ENCODE data around the gene MEX3D. TPM values are rescaled to one million over a fixed set of nuclear protein-coding genes. Genes with fewer than 3 reads are reported as not detected.
A peak's percentile ranks its signal among the peaks of the same experiment; 100 is the strongest.

Gene MEX3D
- total and polyA plus RNA-seq, 2 donors (not counting 1 experiment from before 2014, with no cell fraction given), result 0.73 to 3.0 TPM

- Histone ChIP-seq H3K4me3 (ENCODE audit: control extremely low read depth in 1 of 5, extremely low read depth in 1 of 5, insufficient read depth in 1 of 5, low read depth in 2 of 5, low read length in 4 of 5) (no peak overlapping the region), H3K4me2 (replicated peaks; ENCODE audit: low read depth, low read length, poor library complexity, severe bottlenecking) (peak overlapping the region; percentile 26), H2AFZ (ENCODE audit: insufficient read depth, low read depth, low read length, poor library complexity, severe bottlenecking) (no peak overlapping the region), H3K9ac (ENCODE audit: low read length) (no peak overlapping the region), H3K27ac (ENCODE audit: low read length in 2 of 2) (peak overlapping the region in 1 of 2 donors; percentile 2), H3K27me3 (replicated peaks in 1 of 4; ENCODE audit: control extremely low read depth in 1 of 4, control insufficient read depth in 3 of 4, insufficient read depth in 4 of 4, low read length in 3 of 4) (no peaks in the 10 kb centered on the region), H3K4me1 (ENCODE audit: control insufficient read depth in 2 of 2, insufficient read depth in 2 of 2, low read length in 2 of 2) (peaks cover 19 to 39% of the 10 kb centered on the region in 2 donors), H3K79me2 (ENCODE audit: control insufficient read depth, insufficient read depth, low read length) (peaks cover 32% of the 10 kb centered on the region), H4K20me1 (ENCODE audit: control insufficient read depth, insufficient read depth, low read length, poor library complexity, severe bottlenecking) (peaks cover 99% of the 10 kb centered on the region), H3K36me3 (replicated peaks in 1 of 2; ENCODE audit: control extremely low read depth in 1 of 2, control insufficient read depth in 1 of 2, extremely low read depth in 1 of 2, insufficient read depth in 2 of 2, low read length in 1 of 2) (peaks cover 0 to 82% of the 10 kb centered on the region in 2 experiments), H3K9me3 (ENCODE audit: control extremely low read depth in 1 of 3, control insufficient read depth in 2 of 3, insufficient read depth in 1 of 3, low read length in 2 of 3) (no peaks in the 10 kb centered on the region)
- POLR2A ChIA-PET, result no interaction called here
- TF ChIP-seq CTCF (IDR thresholded peaks at IDR 0.05) (no peak), EZH2 (IDR thresholded peaks at IDR 0.05; ENCODE audit: borderline replicate concordance, insufficient read depth, low read depth, low read length, poor library complexity, severe bottlenecking) (no peak)
- Mint-ChIP-seq H3K4me3 (no peak overlapping the region), H3K4me1 (peaks cover 28% of the 10 kb centered on the region), H3K9me3 (ENCODE audit: insufficient read depth) (no peaks in the 10 kb centered on the region), H3K27ac (peak overlapping the region; percentile 84), H3K27me3 (no peaks in the 10 kb centered on the region)
- DNase-seq (no peak), ATAC-seq (ENCODE audit: low read depth) (no peak)
- WGBS (ENCODE audit: insufficient coverage), result 100% methylated on average over 3 of the region's 8 CpGs
- intact Hi-C loops (cut with micrococcal nuclease), result no loop called here
- CTCF ChIA-PET, result interaction anchor here (0.6 to 3.7 kb wide), 9 partner anchors 11 to 664 kb away, joined by 3 to 12 read pairs (median 3); no protein-coding TSS in a partner anchor
Measured at GRCh38 chr19:1616396-1616795, 48.3 kb upstream of the MEX3D start.

- ChIA-PET CTCF (interaction anchor here (1.2 kb wide), 1 partner anchor 210 kb away, joined by 3 read pairs; no protein-coding TSS in a partner anchor), POLR2A (no interaction called here)
- no peak for ATAC-seq (ENCODE audit: low read depth)
- no peak overlapping the region for H3K9ac ChIP-seq (ENCODE audit: low read length)
- peaks cover 22% of the 10 kb centered on the region for H3K79me2 ChIP-seq (ENCODE audit: control insufficient read depth, insufficient read depth, low read length)
- Mint-ChIP-seq H3K4me1 (peaks cover 30% of the 10 kb centered on the region), H3K9me3 (ENCODE audit: insufficient read depth) (no peaks in the 10 kb centered on the region), H3K27me3 (no peaks in the 10 kb centered on the region), H3K4me3 (no peak overlapping the region), H3K27ac (peak overlapping the region; percentile 15)
- H3K4me3 ChIP-seq (ENCODE audit: control extremely low read depth in 1 of 5, extremely low read depth in 1 of 5, insufficient read depth in 1 of 5, low read depth in 2 of 5, low read length in 4 of 5), result no peak overlapping the region
- H4K20me1 ChIP-seq (ENCODE audit: control insufficient read depth, insufficient read depth, low read length, poor library complexity, severe bottlenecking), result peaks cover 99% of the 10 kb centered on the region
- intact Hi-C loops (cut with micrococcal nuclease), result no loop called here
- H3K4me2 ChIP-seq (replicated peaks; ENCODE audit: low read depth, low read length, poor library complexity, severe bottlenecking), result no peak overlapping the region
- TF ChIP-seq CTCF (IDR thresholded peaks at IDR 0.05) (no peak), EZH2 (IDR thresholded peaks at IDR 0.05; ENCODE audit: borderline replicate concordance, insufficient read depth, low read depth, low read length, poor library complexity, severe bottlenecking) (no peak)
- H3K27ac ChIP-seq (ENCODE audit: low read length in 2 of 2), result no peak overlapping the region
- no peak for DNase-seq
- peaks cover 19 to 36% of the 10 kb centered on the region in 2 donors for H3K4me1 ChIP-seq (ENCODE audit: control insufficient read depth in 2 of 2, insufficient read depth in 2 of 2, low read length in 2 of 2)
- no peaks in the 10 kb centered on the region for H3K27me3 ChIP-seq (replicated peaks in 1 of 4; ENCODE audit: control extremely low read depth in 1 of 4, control insufficient read depth in 3 of 4, insufficient read depth in 4 of 4, low read length in 3 of 4)
- H3K36me3 ChIP-seq (replicated peaks in 1 of 2; ENCODE audit: control extremely low read depth in 1 of 2, control insufficient read depth in 1 of 2, extremely low read depth in 1 of 2, insufficient read depth in 2 of 2, low read length in 1 of 2), result peaks cover 0 to 80% of the 10 kb centered on the region in 2 experiments
- WGBS (ENCODE audit: insufficient coverage), result 98% methylated on average over 36 of the region's 41 CpGs
- H2AFZ ChIP-seq (ENCODE audit: insufficient read depth, low read depth, low read length, poor library complexity, severe bottlenecking), result no peak overlapping the region
- H3K9me3 ChIP-seq (ENCODE audit: control extremely low read depth in 1 of 3, control insufficient read depth in 2 of 3, insufficient read depth in 1 of 3, low read length in 2 of 3), result no peaks in the 10 kb centered on the region
Measured at GRCh38 chr19:1615156-1615765, 47.1 kb upstream of the MEX3D start.
